Muscle layer of duodenum (tissue), 2 donors: Measurements from ENCODE around the gene SH3BP4.
"Not testable (repeated sequence)": the region's sequence is repeated elsewhere in the genome, so short reads cannot be mapped to it uniquely, and the experiment has no call there.

Experiments used
- H3K27ac ChIP-seq: one replicate; pipeline ENCODE4 v1.7.0; 2013; ENCODE audit warnings: mild to moderate bottlenecking, low read length
- H3K27me3 ChIP-seq: one replicate; pipeline ENCODE4 v1.7.0; 2013; ENCODE audit warnings: low read depth, mild to moderate bottlenecking, control low read depth, low read length
- H3K36me3 ChIP-seq, 2 donors: one replicate each; pipeline ENCODE4 v1.7.0; 2013; ENCODE audit warnings: low read length in 2 of 2, control low read depth in 1 of 2, mild to moderate bottlenecking in 1 of 2; ENCODE audit not compliant: insufficient read depth in 2 of 2, control insufficient read depth in 1 of 2
- H3K4me1 ChIP-seq, 2 donors: one replicate each; pipeline ENCODE4 v1.7.0; 2013; ENCODE audit warnings: low read length in 2 of 2, mild to moderate bottlenecking in 2 of 2, control low read depth in 1 of 2, moderate library complexity in 1 of 2; ENCODE audit not compliant: insufficient read depth in 2 of 2, control insufficient read depth in 1 of 2
- H3K4me3 ChIP-seq, 2 donors: one replicate each; pipeline ENCODE4 v1.7.0; 2013; ENCODE audit warnings: low read length in 2 of 2, low read depth in 1 of 2, mild to moderate bottlenecking in 1 of 2
- H3K9me3 ChIP-seq, 2 donors: one replicate each; pipeline ENCODE4 v1.7.0; 2013; ENCODE audit warnings: low read length in 2 of 2, control low read depth in 1 of 2, mild to moderate bottlenecking in 1 of 2; ENCODE audit not compliant: control insufficient read depth in 1 of 2
- donor health status: healthy.

SH3BP4 gene

GRCh38 chr2:235052514-235053354 lies 100.9 kb downstream of the SH3BP4 start:
- H3K27me3 ChIP-seq = no peaks in the 10 kb centered on the region
- peaks cover 6 to 12% of the 10 kb centered on the region in 2 donors for H3K36me3 ChIP-seq
- H3K27ac ChIP-seq = no peak overlapping the region
- H3K4me1 ChIP-seq = peaks cover 10 to 12% of the 10 kb centered on the region in 2 donors
- no peaks in the 10 kb centered on the region for H3K9me3 ChIP-seq
- no peak overlapping the region for H3K4me3 ChIP-seq

- Histone ChIP-seq H3K36me3 (peaks cover 6 to 12% of the 10 kb centered on the region in 2 donors), H3K27ac (no peak overlapping the region), H3K9me3 (no peaks in the 10 kb centered on the region), H3K27me3 (no peaks in the 10 kb centered on the region), H3K4me3 (no peak overlapping the region), H3K4me1 (peaks cover 10 to 12% of the 10 kb centered on the region in 2 donors)
Measured at GRCh38 chr2:235053651-235054050, 101.8 kb downstream of the SH3BP4 start.

- Histone ChIP-seq H3K27me3 (no peaks in the 10 kb centered on the region), H3K9me3 (no peaks in the 10 kb centered on the region), H3K36me3 (peaks cover 6 to 12% of the 10 kb centered on the region in 2 donors), H3K27ac (no peak overlapping the region), H3K4me3 (no peak overlapping the region), H3K4me1 (peaks cover 10 to 12% of the 10 kb centered on the region in 2 donors)
Measured at GRCh38 chr2:235054475-235054874, 102.7 kb downstream of the SH3BP4 start.

GRCh38 chr2:235054919-235055318 lies 103.1 kb downstream of the SH3BP4 start:
- H3K36me3 ChIP-seq = peaks cover 6 to 12% of the 10 kb centered on the region in 2 donors
- no peak overlapping the region for H3K4me3 ChIP-seq
- no peak overlapping the region for H3K27ac ChIP-seq
- H3K4me1 ChIP-seq = peaks cover 10 to 12% of the 10 kb centered on the region in 2 donors
- no peaks in the 10 kb centered on the region for H3K27me3 ChIP-seq
- no peaks in the 10 kb centered on the region for H3K9me3 ChIP-seq

GRCh38 chr2:235055891-235056516 lies 104.2 kb downstream of the SH3BP4 start:
- no peaks in the 10 kb centered on the region for H3K9me3 ChIP-seq
- H3K4me1 ChIP-seq = peaks cover 7% of the 10 kb centered on the region in 2 donors
- H3K4me3 ChIP-seq = no peak overlapping the region
- H3K27me3 ChIP-seq = no peaks in the 10 kb centered on the region
- peaks cover 6 to 12% of the 10 kb centered on the region in 2 donors for H3K36me3 ChIP-seq
- H3K27ac ChIP-seq = no peak overlapping the region

- Histone ChIP-seq H3K36me3 (peaks cover 6 to 12% of the 10 kb centered on the region in 2 donors), H3K4me3 (no peak overlapping the region), H3K9me3 (no peaks in the 10 kb centered on the region), H3K27ac (no peak overlapping the region), H3K4me1 (no peaks in the 10 kb centered on the region), H3K27me3 (no peaks in the 10 kb centered on the region)
Measured at GRCh38 chr2:235056768-235057167, 105.0 kb downstream of the SH3BP4 start.

GRCh38 chr2:235057616-235058015 lies 105.8 kb downstream of the SH3BP4 start:
- H3K27ac ChIP-seq, H3K4me3 ChIP-seq, H3K9me3 ChIP-seq, H3K4me1 ChIP-seq, H3K27me3 ChIP-seq: not testable (repeated sequence)
- peaks cover 6 to 12% of the 10 kb centered on the region in 2 donors for H3K36me3 ChIP-seq

GRCh38 chr2:235059161-235059560 lies 107.3 kb downstream of the SH3BP4 start:
- Histone ChIP-seq H3K9me3 (no peaks in the 10 kb centered on the region), H3K4me1 (no peaks in the 10 kb centered on the region), H3K27ac (no peak overlapping the region), H3K36me3 (peaks cover 0 to 8% of the 10 kb centered on the region in 2 donors), H3K27me3 (no peaks in the 10 kb centered on the region), H3K4me3 (no peak overlapping the region)

GRCh38 chr2:235061656-235062055 lies 109.8 kb downstream of the SH3BP4 start:
- Histone ChIP-seq H3K36me3 (no peaks in the 10 kb centered on the region), H3K9me3 (no peaks in the 10 kb centered on the region), H3K27ac (no peak overlapping the region), H3K27me3 (no peaks in the 10 kb centered on the region), H3K4me3 (no peak overlapping the region), H3K4me1 (no peaks in the 10 kb centered on the region)

GRCh38 chr2:235063471-235063961 lies 111.7 kb downstream of the SH3BP4 start:
- Histone ChIP-seq H3K27ac (no peak overlapping the region), H3K27me3 (no peaks in the 10 kb centered on the region), H3K4me3 (no peak overlapping the region), H3K36me3 (no peaks in the 10 kb centered on the region), H3K4me1 (no peaks in the 10 kb centered on the region), H3K9me3 (no peaks in the 10 kb centered on the region)

GRCh38 chr2:235064976-235065375 lies 113.2 kb downstream of the SH3BP4 start:
- H3K9me3 ChIP-seq = no peaks in the 10 kb centered on the region
- H3K36me3 ChIP-seq = no peaks in the 10 kb centered on the region
- no peaks in the 10 kb centered on the region for H3K4me1 ChIP-seq
- H3K4me3 ChIP-seq = no peak overlapping the region
- no peaks in the 10 kb centered on the region for H3K27me3 ChIP-seq
- H3K27ac ChIP-seq = no peak overlapping the region
